Tongue (tissue), 2 donors: Measurements from ENCODE around the gene RREB1. TPM values are rescaled to one million over a fixed set of nuclear protein-coding genes. Genes with fewer than 3 reads are reported as not detected.

ENCODE experiments used
- DNase-seq: peaks from one replicate; pipeline ENCODE4 v3.0.0-alpha.2; 2015
- total RNA-seq: library from RNA; depleted of rRNA; stranded (reverse); fragments of >200 nt; gene quantifications from one replicate; pipeline ENCODE4 v1.2.3, GENCODE V29; 2014

The RREB1 gene
- total RNA-seq, 1 donor from 2014 or later: 44.7 TPM

DNA sequence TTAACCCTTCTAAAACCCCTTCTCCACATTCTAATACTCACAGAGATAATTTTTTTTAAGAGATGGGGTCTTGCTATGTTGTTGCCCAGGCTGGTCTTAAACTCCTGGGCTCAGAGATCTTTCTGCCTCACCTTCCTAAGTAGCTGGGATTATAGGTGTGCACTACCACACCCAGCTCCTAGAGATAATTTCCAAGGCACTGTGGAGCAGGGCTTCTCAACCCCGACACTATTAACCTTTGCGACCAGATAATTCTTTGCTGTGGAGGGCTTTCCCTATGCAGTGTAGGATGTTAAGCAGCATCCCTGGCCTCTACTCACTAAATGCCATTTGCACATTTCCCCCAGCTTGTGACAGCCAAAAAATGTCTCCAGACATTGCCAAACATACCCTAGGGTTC, 8.8 kb upstream of the RREB1 start:
- no peak for DNase-seq

DNA sequence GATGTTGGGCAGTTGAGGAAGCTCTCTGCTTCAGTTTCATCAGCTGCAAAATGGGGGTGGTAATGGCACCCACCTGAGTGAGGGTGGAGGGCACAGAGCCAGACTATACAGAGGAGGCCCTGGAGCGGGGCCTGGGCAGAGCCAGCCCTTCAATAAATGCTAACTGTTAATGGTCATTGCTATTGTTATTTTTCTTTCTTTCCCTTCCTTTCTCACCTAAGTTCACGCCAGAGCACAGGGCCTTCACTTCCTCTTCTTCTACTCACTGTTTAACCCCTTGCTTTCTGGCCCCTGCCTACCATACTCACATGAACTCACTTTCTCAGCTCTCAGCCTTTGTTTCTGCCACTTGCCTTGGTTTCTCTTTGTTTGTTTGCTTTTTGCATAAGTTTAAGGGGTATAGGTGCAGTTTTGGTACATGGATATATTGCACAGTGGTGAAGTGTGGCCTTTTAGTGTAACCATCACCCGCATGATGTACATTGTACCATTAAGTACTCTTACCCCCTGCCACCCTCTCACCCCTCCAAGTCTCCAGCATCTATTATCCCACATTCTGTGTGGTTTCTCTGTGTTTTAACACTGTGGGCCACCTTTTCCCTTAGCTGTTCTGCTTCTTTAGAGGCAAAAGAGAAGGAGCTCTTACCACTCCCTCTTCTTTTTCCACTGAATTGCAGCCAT, 7.5 kb upstream of the RREB1 start:
- no peak for DNase-seq

DNA sequence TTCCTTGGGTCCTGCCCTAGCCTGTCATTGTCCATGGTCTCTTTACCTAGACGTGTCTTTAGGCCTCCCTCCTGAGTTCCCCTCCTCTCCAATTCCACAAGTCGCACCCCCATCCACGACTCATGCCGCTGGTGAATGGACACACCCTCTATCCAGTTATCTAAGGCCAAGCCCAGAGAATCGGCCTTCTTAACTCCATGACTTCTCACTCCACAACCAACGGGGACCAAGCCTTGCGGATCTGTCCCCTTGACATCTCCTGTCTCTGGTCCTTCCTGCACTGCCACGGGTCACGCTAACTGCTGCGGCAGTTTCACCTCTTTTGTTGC, 7.0 kb upstream of the RREB1 start:
- DNase-seq: no peak

DNA sequence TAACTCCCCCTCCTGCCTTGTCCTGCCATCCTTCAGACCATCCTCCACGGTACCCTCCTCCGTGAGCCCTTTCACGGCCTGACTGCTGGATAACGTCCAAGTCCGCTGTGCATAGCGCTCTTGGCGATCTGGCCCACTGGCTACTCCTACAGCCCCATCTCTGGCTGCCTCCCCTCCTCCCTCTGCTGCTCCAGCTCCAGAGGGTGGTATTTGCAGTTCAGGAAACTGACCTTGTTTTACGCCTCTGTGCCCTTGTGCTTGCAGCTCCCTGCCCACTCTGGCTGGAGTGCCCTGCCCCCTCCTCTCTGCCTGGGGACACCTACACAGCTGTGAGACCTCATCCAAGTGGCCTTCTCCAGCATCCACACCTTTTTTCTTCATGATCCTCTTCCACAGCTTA, 6.5 kb upstream of the RREB1 start:
- no peak for DNase-seq

DNA sequence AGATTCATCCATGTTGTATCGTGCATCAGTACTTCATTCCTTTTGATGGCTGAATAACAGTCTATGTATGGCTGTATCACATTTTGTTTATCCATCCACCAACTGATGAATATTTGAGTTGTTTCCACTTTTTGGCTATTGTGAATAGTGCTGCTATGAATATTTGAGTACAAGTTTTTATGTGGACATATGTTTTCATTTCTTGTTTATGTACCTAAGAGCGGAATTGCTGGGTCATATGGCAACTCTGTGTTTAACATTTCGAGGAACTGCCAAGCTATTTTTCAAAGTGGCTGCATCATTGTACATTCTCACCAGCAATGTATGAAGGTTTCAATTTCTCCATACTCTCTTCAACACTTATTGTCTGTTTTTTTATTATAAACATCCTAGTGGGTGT, 3.0 kb upstream of the RREB1 start:
- no peak for DNase-seq

DNA sequence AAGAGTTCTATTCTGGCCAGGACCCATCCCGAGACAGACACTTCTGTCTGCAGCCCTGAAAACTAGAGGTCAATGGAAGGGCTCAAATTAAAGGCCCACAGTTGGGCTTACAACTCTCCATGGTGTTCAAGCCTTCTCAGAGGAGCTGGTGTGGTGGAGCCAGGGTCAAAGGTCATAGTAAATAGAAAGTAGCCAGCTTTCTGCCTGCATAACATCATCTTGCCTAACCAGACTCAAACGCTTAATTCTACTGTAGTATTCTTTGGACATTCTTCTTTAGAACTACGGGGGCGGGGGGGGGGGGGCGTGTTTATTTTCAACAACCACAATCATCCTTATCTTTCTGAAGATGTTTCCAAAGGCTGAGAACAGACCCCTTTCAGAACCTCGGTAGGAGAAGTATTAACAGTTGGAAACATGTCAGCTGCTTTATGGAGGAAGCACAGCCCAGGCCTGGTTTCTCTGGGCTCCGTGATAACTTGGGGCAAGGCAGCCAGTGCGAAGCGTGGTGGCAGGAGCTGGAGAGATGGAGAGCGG, 1.5 kb upstream of the RREB1 start:
- DNase-seq: no peak

DNA sequence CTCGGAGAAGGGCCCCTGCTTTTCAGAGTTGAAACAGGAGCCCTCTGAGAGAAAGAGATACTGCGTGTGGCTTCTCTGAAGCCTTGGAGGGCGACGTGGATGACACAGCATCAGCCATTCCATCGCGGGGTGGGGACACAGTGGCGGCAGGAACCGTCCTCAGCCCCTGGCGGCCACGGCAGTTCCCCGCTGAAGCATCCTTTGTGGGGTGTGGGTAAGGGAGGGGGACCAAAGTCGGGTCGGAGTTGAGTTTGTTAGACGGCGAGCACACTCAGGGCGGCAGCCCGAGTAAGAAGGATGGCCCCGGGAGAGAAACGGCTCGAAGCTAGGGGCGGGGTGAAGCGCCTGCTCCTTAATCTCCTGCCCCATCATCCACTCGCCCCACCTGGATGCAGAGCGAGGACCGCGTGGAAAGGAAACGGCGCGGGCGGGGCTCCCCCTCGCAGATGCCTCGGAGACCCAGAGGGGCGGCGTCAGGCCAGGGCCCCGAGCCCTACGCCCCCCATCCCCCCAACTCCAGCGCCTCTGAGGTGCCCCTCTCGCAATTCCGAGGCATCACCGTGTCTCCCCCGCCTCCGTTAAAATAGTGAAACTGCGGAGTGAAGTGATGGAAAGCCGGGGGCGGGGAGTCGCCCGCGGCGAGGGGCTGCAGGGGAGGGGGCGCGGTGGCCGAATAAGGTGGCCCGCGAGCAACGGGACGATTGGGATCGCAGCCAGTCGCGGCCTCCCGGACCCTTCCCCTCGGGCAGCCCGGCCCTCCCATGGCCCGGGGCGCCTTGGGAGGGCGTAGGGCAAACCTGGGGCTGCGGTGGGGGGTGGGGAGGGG, 796 bp upstream of the RREB1 start:
- peak; percentile 43 for DNase-seq

DNA sequence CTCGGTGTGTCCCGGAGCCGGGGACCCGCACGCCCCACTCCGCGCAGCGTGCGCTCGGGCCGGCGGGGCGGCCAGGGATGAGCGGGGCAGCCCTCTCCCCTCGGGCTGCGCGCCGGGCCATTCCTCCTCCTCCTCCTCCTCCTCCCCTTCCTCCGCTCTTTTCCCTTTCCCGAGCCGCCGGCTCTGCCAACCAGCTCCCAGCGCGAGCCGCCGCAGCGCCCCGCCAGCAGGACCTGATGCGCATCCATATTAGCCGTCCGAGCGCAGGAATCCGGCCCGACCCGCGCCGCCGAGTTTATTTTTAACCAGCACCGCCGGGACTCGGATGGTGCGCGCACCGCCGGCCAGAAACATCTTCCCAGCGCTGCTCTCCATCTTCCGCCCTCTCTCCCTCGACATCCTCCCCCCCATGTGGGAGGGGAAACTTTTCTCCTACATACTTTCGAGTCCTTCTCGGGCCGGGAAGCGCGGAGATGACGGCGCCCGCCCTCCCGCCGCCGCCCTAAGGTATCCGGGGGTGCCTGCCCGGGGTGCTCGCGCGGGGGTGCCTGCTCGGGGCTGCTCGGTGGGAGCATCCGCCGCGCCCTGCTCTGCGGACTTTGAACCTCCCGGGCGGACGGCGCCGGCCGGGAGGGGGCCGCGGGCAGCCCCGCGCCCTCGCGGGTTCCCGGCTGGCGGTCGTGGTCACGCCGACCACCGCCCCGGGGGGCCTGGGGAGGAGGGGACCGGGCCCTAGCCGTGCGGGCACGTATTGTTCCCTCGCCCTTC, 619 bp downstream of the RREB1 start:
- DNase-seq: peak; percentile 73

DNA sequence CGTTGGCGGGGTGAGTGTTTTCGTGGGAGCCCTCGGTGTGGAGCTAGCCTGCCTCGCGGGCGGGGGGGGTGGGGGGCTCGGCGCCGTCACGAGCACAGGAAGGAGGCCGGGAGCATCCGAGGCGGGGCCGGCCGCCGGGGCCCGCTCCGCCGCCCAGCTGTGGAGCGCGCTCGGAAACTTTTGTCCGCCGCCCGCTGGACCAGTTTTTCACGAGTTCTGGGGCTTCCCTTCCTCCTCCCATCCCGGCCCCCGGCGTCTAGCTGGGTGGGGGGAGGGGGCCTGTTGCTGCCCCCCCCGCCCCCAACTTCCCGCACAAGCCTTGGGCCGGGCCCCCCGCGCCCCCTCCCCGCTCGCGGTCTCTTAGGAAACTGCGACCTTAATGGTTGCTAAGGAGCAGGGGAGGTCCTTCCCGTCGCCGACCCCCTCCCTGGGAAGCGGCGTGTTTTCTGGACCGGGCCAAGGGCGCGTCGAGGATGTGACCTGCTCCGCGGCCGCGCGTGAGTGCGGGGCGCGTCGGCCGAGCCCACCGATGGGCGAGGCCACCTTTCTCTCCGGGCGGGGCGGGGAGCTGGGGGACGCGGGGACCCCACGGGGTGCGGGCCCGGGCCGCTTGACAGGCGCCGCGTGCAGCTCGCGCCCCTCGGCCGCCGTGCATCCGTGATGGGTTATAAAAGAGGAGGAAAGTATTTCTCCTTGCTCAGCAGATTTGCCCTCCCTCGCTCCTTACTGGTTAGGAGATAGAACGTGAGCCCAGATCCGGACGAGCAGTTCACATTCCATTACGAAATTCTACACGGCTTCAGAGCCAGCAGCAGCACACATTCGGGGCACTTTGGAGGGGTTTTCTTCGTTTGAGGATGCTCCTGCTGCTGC, 1.4 kb downstream of the RREB1 start:
- DNase-seq: peak; percentile 79

DNA sequence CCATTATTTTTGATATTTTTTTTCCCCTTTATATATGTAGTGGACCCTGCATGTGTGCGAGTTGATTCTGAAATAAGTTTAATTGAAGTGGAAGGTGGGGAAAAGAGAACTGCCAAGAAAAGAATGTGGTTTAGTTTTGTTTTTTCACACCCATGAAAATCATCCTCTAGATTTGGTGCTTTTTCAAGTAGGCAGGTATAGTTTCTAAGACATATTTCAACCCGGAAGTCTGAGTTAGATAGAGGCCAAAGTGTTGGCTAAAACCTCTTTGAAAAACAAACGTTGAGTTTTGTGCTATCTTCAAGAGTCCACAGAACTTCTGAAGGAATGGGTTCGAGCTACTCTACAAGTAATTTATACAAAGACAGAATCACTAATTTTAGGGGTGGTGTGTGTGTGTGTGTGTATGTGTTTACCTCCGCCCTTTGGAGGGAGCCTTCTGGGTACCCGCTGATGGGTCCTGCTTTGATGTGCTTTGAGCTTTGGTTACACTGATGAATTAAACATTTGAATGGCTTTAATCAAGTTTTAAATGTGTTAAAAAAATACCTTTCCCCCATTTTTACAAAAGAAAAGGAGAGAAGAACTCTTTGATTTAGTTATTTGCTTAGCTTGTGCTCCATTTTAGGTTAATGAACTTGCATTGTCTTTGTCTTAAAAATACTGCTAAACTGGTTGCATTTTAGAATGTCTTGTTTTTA, 2.5 kb downstream of the RREB1 start:
- no peak for DNase-seq

DNA sequence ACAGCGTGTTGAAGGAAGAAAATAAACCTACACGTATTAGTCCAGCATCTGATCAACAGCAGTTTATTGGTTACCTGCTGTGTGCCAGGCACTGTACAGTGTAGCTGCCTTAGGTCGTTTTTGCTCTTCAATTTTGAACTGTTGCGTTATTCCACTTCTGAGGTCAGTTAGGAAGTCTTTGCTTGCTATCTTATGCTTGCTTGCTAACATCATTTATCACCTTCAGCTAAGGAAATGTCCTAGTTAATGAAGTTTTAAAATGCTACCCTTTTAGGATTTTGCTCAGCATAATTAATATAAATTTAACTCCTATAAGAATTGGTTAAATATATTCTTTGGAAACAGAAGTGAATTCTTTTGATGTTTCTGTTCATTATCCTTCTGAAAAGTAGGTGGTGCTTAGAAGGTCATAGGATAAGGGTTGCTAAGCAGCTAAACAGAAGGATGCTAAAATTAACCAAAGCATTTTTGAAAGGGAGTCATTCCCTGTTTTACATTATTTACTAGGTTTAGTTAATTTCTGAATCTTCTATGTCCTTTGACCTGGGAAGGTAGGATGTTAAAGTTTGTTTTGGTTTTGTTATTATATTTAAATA, 3.4 kb downstream of the RREB1 start:
- no peak for DNase-seq

DNA sequence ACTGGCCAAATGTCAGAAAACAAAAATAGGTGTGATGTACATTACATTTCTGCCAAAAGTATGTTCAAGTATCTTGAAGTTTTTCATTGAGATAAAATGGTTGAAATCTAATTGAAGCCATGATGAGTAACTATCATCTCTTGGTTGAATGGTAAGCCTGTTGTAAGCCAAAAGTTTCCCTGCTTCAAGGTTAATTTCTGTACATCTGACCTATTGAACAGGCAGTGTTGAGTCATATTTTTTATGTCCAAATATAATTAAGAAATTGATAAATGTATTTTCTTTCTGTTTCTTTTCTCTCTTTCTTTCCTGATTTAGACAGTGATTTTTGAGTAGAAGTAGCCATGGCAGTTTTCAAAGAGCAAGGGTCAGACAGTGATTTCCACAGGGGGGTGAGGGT, 4.4 kb downstream of the RREB1 start:
- no peak for DNase-seq

DNA sequence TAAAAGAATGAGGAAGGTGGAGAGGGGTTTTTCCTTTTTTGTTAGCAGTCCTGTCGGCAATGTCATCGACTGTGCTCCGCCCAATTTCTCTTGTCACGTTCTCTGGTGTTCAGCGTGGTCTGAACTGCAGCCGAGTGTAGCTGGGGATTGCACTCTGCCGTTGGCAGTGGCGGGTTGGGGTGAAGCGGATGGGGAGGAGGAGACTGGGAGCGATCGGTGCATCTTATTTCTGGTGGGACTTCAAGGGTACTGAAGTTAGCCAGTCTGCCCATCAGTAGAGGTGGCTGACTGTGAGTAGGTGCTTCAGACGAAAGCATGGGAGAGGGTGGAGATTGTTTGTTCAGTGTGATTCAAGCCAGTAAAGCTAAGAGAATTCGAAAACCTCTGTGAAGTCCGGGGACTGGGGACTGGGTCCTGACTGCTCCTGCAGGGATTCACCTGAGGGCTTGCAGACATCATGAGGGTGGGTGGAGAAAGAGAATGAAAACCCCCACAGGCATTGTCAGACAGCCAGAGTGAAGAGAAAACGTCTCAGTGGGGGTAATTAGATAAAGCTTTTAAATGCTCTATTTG, 5.1 kb downstream of the RREB1 start:
- DNase-seq: no peak

DNA sequence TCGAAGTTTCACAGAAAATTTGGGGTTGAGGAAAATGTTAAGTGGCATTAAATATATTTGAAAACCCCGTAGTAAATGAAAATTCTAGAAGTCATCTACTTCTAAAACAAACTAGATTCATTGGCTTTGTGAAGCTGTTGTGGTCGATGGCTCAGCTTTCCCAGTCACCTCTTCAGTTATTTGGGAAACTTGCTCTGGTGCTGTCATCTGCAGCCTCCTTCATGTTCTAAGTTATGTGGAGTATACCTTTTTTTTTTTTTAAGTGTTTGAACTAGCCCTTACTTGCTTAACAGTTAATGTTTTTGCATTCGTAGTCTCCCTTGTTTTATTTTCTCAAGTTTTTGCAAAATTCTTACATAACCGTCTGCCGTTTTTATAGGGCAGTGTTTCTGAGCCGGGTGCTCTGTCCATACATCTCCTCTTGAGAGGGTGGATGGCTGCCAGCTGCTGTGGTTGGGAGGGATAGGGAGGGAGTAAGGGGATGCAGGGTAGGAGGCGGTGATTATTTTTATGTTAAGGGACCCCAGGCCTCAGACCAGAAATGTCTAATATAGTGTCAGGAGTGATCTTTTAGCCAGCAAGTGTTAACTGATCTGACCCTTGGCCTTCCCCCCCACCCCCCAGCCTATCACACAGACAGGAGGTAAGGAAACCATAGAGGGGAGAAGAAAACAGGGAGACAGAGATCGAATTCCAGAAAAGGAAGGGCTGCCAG, 7.1 kb downstream of the RREB1 start:
- peak; percentile 64 for DNase-seq

DNA sequence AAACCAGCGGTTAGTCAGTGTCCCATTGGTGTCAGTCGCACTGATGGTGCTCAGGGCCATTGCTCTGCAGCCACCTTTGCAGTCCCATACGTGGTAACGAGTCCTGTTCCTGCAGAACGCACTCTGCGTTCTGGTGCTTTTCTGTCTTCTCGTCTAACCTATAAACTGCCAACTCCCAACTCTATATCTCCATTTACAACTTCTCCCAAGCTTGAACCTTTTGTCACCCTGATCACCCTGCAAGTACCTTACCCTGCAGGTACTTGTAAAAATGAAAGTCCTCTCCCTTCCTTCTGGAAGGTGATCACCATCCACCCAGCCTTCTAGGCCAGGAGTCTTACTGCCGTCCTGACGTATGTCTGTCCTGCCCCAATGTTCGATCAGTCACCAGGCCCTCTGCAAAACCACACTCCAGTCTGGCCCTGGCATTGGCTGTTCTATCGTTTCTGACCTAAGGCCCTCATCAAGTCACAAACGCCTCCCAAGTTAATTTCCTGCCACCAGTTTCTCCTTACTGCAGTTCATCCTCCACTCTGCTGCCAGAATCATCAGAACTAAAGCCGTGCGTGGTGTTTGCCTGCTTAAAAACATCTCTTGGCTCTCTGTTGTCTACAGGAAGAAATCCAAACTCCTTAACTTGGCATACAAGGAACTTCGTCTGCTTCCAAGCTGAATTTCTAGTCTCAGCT, 7.9 kb downstream of the RREB1 start:
- no peak for DNase-seq

DNA sequence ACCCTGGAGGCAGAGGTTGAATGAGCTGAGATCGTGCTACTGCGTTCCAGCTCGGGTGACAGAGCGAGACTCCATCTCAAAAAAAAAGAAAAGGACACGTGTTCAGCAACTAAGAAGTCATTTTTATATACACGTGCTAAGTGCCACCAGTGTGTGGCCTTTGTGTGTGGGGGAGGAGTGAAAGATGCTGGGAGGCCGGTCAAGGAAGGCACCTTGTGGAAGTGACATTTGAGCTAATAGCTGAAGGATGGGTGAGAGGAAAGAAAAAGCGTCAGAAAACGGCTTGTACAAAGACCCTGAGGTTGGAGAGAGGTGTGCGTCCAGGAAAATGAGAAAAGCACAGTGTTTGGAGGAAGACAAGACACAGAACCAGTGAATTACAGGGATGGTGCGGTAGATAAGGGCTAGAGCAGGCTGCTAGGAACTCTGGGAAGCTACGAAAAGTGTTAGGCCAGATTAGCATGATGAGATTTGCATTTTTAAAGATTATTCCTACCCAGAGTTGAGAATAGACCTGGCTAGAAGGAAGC, 11.6 kb downstream of the RREB1 start:
- DNase-seq: no peak

DNA sequence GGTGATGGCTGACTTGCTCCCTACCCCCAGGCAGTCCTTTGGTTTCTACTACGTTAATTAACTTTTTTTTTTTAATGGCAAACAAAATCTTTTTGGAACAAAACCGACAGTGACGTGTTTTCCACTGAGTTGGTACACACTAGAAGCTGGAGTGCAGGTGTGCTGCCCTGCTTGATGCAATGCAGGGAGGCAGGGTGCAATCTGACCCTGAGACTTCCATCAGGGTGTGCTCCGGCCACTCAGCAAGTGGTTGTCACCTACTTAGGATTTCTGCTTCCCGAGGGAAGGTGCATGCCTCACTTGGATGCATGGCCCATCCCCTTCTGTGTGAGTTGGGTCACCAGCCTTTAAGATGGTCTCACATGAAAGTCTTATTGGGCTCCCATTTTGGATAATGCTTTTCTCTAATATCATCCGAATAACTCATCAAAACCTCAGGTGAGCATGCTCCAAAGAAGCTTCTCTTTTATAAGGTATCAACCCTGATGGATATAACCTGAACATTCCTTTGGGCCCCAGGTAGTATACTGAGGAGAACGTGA, 14.0 kb downstream of the RREB1 start:
- no peak for DNase-seq

DNA sequence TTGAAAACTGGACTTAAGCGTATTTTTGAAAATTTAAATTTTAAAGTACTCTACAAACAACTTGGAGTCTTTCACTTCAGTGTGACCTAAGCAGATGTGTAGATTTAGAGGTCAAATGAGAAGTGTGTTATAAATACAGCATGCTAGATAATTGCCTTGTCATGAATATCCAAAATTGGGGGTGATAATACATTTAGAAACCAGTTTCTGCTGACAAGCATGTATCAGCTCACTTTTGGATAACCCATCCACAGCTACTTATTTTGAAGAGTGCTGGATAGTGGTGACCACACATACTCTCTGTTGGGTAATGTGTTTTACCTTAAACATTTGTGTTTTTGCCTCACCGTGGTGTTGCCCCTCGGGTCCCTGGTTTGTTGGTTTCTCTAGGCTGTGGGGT, 14.9 kb downstream of the RREB1 start:
- DNase-seq: no peak

DNA sequence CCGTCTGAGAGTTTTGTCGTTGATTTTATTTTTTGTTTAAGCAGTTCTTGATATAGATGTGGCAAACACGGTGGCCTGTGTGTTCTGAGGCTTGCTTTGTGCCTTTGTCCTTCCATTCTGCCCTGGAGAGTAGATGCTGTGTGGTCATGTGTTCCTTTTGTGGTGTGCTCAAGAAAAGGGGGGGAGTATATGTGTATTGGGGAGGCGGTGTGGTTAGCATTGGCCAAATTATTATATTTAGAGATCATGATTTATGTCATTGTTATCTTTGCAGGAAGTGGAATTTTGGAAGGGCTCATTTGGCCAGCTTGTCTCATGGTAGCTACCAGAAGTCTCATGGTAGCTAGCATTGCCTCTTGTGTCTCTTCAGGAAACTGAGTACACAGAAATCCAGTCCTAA, 16.4 kb downstream of the RREB1 start:
- no peak for DNase-seq
